GM21526 (cell line): ENCODE measurements around the gene TFDP1.

Experiments used
- ATAC-seq: cut with Tn5 transposase; IDR thresholded peaks from one replicate; pipeline ENCODE4 v1.9.1; 2021; ENCODE audit warnings: moderate library complexity; ENCODE audit not compliant: unreplicated experiment, low FRiP score

Gene TFDP1

GRCh38 chr13:113628291-113629270 is 44.0 kb downstream of the TFDP1 start:
- ATAC-seq = no peak

GRCh38 chr13:113629866-113630265 is 45.3 kb downstream of the TFDP1 start:
- ATAC-seq = no peak

- no peak for ATAC-seq
These were observed 45.7 kb downstream of the TFDP1 start for GRCh38 chr13:113630296-113630695.

GRCh38 chr13:113630804-113631203 is 46.3 kb downstream of the TFDP1 start:
- no peak for ATAC-seq

- no peak for ATAC-seq
These were observed 47.0 kb downstream of the TFDP1 start for GRCh38 chr13:113631341-113632095.

- no peak for ATAC-seq
These were observed 48.3 kb downstream of the TFDP1 start for GRCh38 chr13:113632706-113633484.

GRCh38 chr13:113633485-113633873 is 48.9 kb downstream of the TFDP1 start:
- ATAC-seq = no peak

GRCh38 chr13:113634279-113635047 is 49.9 kb downstream of the TFDP1 start:
- no peak for ATAC-seq

- ATAC-seq = no peak
These were observed 50.5 kb downstream of the TFDP1 start for GRCh38 chr13:113635048-113635420.

GRCh38 chr13:113635709-113636108 is 51.2 kb downstream of the TFDP1 start:
- no peak for ATAC-seq

GRCh38 chr13:113636266-113636963 is 51.9 kb downstream of the TFDP1 start:
- ATAC-seq = no peak

GRCh38 chr13:113637262-113638160 is 53.0 kb downstream of the TFDP1 start:
- no peak for ATAC-seq

- no peak for ATAC-seq
These were observed 53.7 kb downstream of the TFDP1 start for GRCh38 chr13:113638173-113638746.

- no peak for ATAC-seq
These were observed 54.3 kb downstream of the TFDP1 start for GRCh38 chr13:113638806-113639205.

- no peak for ATAC-seq
These were observed 55.2 kb downstream of the TFDP1 start for GRCh38 chr13:113639616-113640262.

GRCh38 chr13:113641426-113641825 is 56.9 kb downstream of the TFDP1 start:
- no peak for ATAC-seq

- ATAC-seq = no peak
These were observed 58.0 kb downstream of the TFDP1 start for GRCh38 chr13:113642563-113642962.

- ATAC-seq = no peak
These were observed 59.0 kb downstream of the TFDP1 start for GRCh38 chr13:113643593-113643992.
